Measurements from ENCODE around the gene AGXT. TPM values are rescaled to one million over a fixed set of nuclear protein-coding genes. Genes with fewer than 3 reads are reported as not detected.

AGXT gene
- total RNA-seq, 4 donors from 2014 or later: 0.80 TPM; not detected in 3

GRCh38 chr2:240846873-240847595 is 21.6 kb upstream of the AGXT start:
- H3K36me3 ChIP-seq: no peaks in the 10 kb centered on the region
- peaks cover 7% of the 10 kb centered on the region for H3K4me1 ChIP-seq
- TF ChIP-seq POLR2AphosphoS5 (IDR thresholded peaks at IDR 0.05) (no peak), CTCF (IDR thresholded peaks at IDR 0.05) (no peak), EP300 (IDR thresholded peaks at IDR 0.05) (no peak), POLR2A (IDR thresholded peaks at IDR 0.05) (no peak)
- no peak overlapping the region for H3K27ac ChIP-seq
- H3K4me3 ChIP-seq: no peak overlapping the region
- no peaks in the 10 kb centered on the region for H3K9me3 ChIP-seq
- no peak for DNase-seq (ENCODE audit: low spot score in 2 of 2)
- 86% methylated on average over 5 of the region's 5 CpGs for WGBS
- no peaks in the 10 kb centered on the region for H3K27me3 ChIP-seq

- WGBS: 87% methylated on average over 13 of the region's 13 CpGs
- H3K9me3 ChIP-seq: no peaks in the 10 kb centered on the region
- H3K4me1 ChIP-seq: peaks cover 7% of the 10 kb centered on the region
- no peak for DNase-seq (ENCODE audit: low spot score in 2 of 2)
- H3K27me3 ChIP-seq: no peaks in the 10 kb centered on the region
- no peak overlapping the region for H3K4me3 ChIP-seq
- H3K27ac ChIP-seq: no peak overlapping the region
- TF ChIP-seq EP300 (IDR thresholded peaks at IDR 0.05) (no peak), POLR2A (IDR thresholded peaks at IDR 0.05) (no peak), POLR2AphosphoS5 (IDR thresholded peaks at IDR 0.05) (no peak), CTCF (IDR thresholded peaks at IDR 0.05) (no peak)
- no peaks in the 10 kb centered on the region for H3K36me3 ChIP-seq
Measured at GRCh38 chr2:240847817-240848216, 20.8 kb upstream of the AGXT start.

GRCh38 chr2:240848900-240849680 is 19.5 kb upstream of the AGXT start:
- no peaks in the 10 kb centered on the region for H3K9me3 ChIP-seq
- no peak overlapping the region for H3K27ac ChIP-seq
- DNase-seq (ENCODE audit: low spot score in 2 of 2): no peak
- no peak overlapping the region for H3K4me3 ChIP-seq
- no peak for TF ChIP-seq EP300 (IDR thresholded peaks at IDR 0.05)
- TF ChIP-seq CTCF (IDR thresholded peaks at IDR 0.05): no peak
- no peak for TF ChIP-seq POLR2A (IDR thresholded peaks at IDR 0.05)
- TF ChIP-seq POLR2AphosphoS5 (IDR thresholded peaks at IDR 0.05): no peak
- WGBS: 68% methylated on average over 12 of the region's 12 CpGs
- H3K27me3 ChIP-seq: no peaks in the 10 kb centered on the region
- H3K4me1 ChIP-seq: peaks cover 7% of the 10 kb centered on the region
- no peaks in the 10 kb centered on the region for H3K36me3 ChIP-seq

GRCh38 chr2:240850026-240850425 is 18.6 kb upstream of the AGXT start:
- H3K27ac ChIP-seq: no peak overlapping the region
- H3K27me3 ChIP-seq: no peaks in the 10 kb centered on the region
- DNase-seq (ENCODE audit: low spot score in 2 of 2): no peak
- H3K4me3 ChIP-seq: no peak overlapping the region
- peaks cover 7% of the 10 kb centered on the region for H3K4me1 ChIP-seq
- WGBS: 86% methylated on average over 7 of the region's 11 CpGs
- H3K9me3 ChIP-seq: no peaks in the 10 kb centered on the region
- H3K36me3 ChIP-seq: no peaks in the 10 kb centered on the region
- no peak for TF ChIP-seq CTCF (IDR thresholded peaks at IDR 0.05)
- no peak for TF ChIP-seq POLR2A (IDR thresholded peaks at IDR 0.05)
- no peak for TF ChIP-seq POLR2AphosphoS5 (IDR thresholded peaks at IDR 0.05)
- TF ChIP-seq EP300 (IDR thresholded peaks at IDR 0.05): no peak

GRCh38 chr2:240850756-240851077 is 17.9 kb upstream of the AGXT start:
- no peaks in the 10 kb centered on the region for H3K9me3 ChIP-seq
- no peak overlapping the region for H3K4me3 ChIP-seq
- H3K27me3 ChIP-seq: no peaks in the 10 kb centered on the region
- no peak for TF ChIP-seq EP300 (IDR thresholded peaks at IDR 0.05)
- TF ChIP-seq POLR2A (IDR thresholded peaks at IDR 0.05): no peak
- no peak for TF ChIP-seq POLR2AphosphoS5 (IDR thresholded peaks at IDR 0.05)
- TF ChIP-seq CTCF (IDR thresholded peaks at IDR 0.05): no peak
- peaks cover 7% of the 10 kb centered on the region for H3K4me1 ChIP-seq
- DNase-seq (ENCODE audit: low spot score in 2 of 2): no peak
- H3K36me3 ChIP-seq: no peaks in the 10 kb centered on the region
- WGBS: 74% methylated on average over 11 of the region's 11 CpGs
- no peak overlapping the region for H3K27ac ChIP-seq
